ENCODE measurements around the gene CCT3. TPM values are rescaled to one million over a fixed set of nuclear protein-coding genes. Genes with fewer than 3 reads are reported as not detected.

CCT3 gene
- total RNA-seq, 4 donors from 2014 or later = 149 to 258 (median 226) TPM

- no peaks in the 10 kb centered on the region for H3K27me3 ChIP-seq
- peak overlapping the region; percentile 3 to 63 (median 40) for H3K4me3 ChIP-seq
- DNase-seq = no peak
- intact Hi-C loops (cut with DNase I) = no loop called here
- 48 to 49% methylated on average over 11 to 15 of the region's 37 CpGs for WGBS, 2 donors
- peak overlapping the region; percentile 73 to 91 (median 84) for H3K27ac ChIP-seq
- peaks cover 16 to 79% (median 31%) of the 10 kb centered on the region in 3 donors for H3K4me1 ChIP-seq
- peaks cover 0 to 72% (median 11%) of the 10 kb centered on the region in 3 donors for H3K36me3 ChIP-seq
- no peaks in the 10 kb centered on the region for H3K9me3 ChIP-seq
- no peak for TF ChIP-seq CTCF (IDR thresholded peaks at IDR 0.05)
- TF ChIP-seq POLR2A (IDR thresholded peaks at IDR 0.05) = peak in 1 of 4 donors; percentile 48
Measured at GRCh38 chr1:156291226-156292061, 46.6 kb downstream of the CCT3 start.

- DNase-seq = no peak
- Histone ChIP-seq H3K4me1 (peaks cover 14 to 82% (median 28%) of the 10 kb centered on the region in 3 donors), H3K27me3 (no peaks in the 10 kb centered on the region), H3K27ac (no peak overlapping the region), H3K4me3 (no peak overlapping the region), H3K9me3 (no peaks in the 10 kb centered on the region), H3K36me3 (peaks cover 0 to 86% (median 11%) of the 10 kb centered on the region in 3 donors)
- TF ChIP-seq CTCF (IDR thresholded peaks at IDR 0.05) = no peak
- TF ChIP-seq POLR2A (IDR thresholded peaks at IDR 0.05) = no peak
- intact Hi-C loops (cut with DNase I) = no loop called here
Measured at GRCh38 chr1:156289857-156290256, 48.2 kb downstream of the CCT3 start.

GRCh38 chr1:156286061-156286460 is 52.0 kb downstream of the CCT3 start:
- Histone ChIP-seq H3K27ac (peak overlapping the region in 3 of 4 donors; percentile 94 to 96 (median 95)), H3K9me3 (no peaks in the 10 kb centered on the region), H3K36me3 (peaks cover 0 to 59% (median 11%) of the 10 kb centered on the region in 3 donors), H3K4me1 (peaks cover 20 to 70% (median 29%) of the 10 kb centered on the region in 3 donors), H3K4me3 (peak overlapping the region; percentile 45 to 96 (median 68)), H3K27me3 (no peaks in the 10 kb centered on the region)
- DNase-seq = no peak
- TF ChIP-seq POLR2A (IDR thresholded peaks at IDR 0.05) (no peak), CTCF (IDR thresholded peaks at IDR 0.05) (no peak)
- WGBS, 2 donors = 66 to 94% methylated on average over 6 to 7 of the region's 8 CpGs
- intact Hi-C loops (cut with DNase I) = no loop called here

- DNase-seq = no peak
- no peaks in the 10 kb centered on the region for H3K9me3 ChIP-seq
- H3K27me3 ChIP-seq = no peaks in the 10 kb centered on the region
- intact Hi-C loops (cut with DNase I) = no loop called here
- peak overlapping the region; percentile 94 to 97 (median 96) for H3K27ac ChIP-seq
- no peak for TF ChIP-seq POLR2A (IDR thresholded peaks at IDR 0.05)
- TF ChIP-seq CTCF (IDR thresholded peaks at IDR 0.05) = no peak
- peaks cover 0 to 55% (median 11%) of the 10 kb centered on the region in 3 donors for H3K36me3 ChIP-seq
- peak overlapping the region; percentile 45 to 96 (median 68) for H3K4me3 ChIP-seq
- peaks cover 23 to 70% (median 30%) of the 10 kb centered on the region in 3 donors for H3K4me1 ChIP-seq
- WGBS, 2 donors = 87% methylated on average over 3 of the region's 21 CpGs; no CpG with 5 or more reads in 1 of the 2 donors
Measured at GRCh38 chr1:156285437-156285836, 52.7 kb downstream of the CCT3 start.

- DNase-seq = no peak
- Histone ChIP-seq H3K4me3 (peak overlapping the region; percentile 45 to 96 (median 68)), H3K27me3 (no peaks in the 10 kb centered on the region), H3K36me3 (peaks cover 0 to 55% (median 11%) of the 10 kb centered on the region in 3 donors), H3K9me3 (no peaks in the 10 kb centered on the region), H3K4me1 (peaks cover 23 to 70% (median 24%) of the 10 kb centered on the region in 3 donors), H3K27ac (peak overlapping the region; percentile 94 to 97 (median 96))
- TF ChIP-seq CTCF (IDR thresholded peaks at IDR 0.05) = no peak
- no peak for TF ChIP-seq POLR2A (IDR thresholded peaks at IDR 0.05)
- intact Hi-C loops (cut with DNase I) = no loop called here
- 24 to 33% methylated on average over 4 of the region's 4 CpGs for WGBS, 2 donors
Measured at GRCh38 chr1:156284757-156285156, 53.3 kb downstream of the CCT3 start.

All from esophagus squamous epithelium (tissue), 5 donors.